NCI-H345 treated with DMSO at 0.1 percent for 48 hours (cell line): Measurements from ENCODE around the gene PLEKHA4.
"Not testable (repeated sequence)": the region's sequence is repeated elsewhere in the genome, so short reads cannot be mapped to it uniquely, and the experiment has no call there.

Experiments used
- DNase-seq: peaks from one replicate; lab custom pipeline; 2025; ENCODE audit not compliant: unreplicated experiment; lab: John Stamatoyannopoulos, UW

The PLEKHA4 gene

DNA sequence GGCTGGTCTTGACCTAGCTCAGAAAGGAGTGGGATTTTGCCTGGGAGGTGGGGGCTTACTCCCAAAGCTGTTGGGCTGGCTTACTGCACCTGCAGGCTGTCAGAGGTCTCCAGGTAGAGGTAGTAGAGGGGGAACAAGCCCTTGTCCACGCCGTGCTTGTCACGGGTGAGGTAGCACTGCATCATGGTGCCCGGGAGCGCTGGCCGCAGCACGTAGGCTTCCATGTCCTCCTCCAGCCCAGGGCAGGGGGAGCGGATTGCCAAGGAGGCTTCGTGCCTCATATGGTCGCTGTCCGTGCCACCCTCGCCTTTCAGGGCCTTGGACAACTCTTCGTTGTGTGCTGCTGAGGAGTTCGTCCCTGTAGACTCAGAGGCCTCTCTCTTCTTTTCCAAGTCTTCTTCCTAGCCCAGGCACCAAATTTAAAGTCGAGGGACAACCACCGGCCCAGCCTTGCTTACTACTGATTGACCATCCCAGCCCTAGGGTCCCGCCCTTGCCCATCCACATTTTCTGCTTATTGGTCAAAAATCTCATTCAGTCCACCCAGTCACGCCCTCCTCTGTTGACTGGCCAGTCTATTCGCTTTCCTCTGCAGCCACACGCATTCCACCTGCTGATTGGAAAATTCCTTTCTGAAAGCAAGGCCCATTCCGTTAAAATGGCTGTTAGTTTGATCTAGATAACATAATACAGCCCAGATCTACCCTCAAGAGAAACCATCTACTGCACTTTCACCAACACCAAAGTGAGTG lies 19.6 kb upstream of the PLEKHA4 start:
- no peak for DNase-seq

DNA sequence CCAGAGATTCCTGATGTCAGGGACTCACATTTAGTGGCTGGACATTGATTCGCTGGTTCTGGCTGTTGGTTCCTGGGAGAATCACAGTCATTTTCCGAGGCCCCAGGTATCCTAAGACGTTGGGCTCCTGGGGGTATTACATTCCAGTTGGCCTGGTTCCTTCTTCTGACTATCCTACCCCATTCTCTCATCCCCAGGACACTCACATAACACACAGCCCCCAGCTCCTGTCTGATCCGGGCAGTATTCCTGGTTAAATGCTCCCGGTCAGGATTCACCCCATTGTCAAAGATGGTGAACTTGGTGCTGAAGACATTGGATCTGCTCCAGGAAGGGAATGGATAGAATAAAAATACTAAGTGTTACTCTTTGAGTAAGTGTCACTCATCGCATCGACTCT lies 15.3 kb upstream of the PLEKHA4 start:
- no peak for DNase-seq

DNA sequence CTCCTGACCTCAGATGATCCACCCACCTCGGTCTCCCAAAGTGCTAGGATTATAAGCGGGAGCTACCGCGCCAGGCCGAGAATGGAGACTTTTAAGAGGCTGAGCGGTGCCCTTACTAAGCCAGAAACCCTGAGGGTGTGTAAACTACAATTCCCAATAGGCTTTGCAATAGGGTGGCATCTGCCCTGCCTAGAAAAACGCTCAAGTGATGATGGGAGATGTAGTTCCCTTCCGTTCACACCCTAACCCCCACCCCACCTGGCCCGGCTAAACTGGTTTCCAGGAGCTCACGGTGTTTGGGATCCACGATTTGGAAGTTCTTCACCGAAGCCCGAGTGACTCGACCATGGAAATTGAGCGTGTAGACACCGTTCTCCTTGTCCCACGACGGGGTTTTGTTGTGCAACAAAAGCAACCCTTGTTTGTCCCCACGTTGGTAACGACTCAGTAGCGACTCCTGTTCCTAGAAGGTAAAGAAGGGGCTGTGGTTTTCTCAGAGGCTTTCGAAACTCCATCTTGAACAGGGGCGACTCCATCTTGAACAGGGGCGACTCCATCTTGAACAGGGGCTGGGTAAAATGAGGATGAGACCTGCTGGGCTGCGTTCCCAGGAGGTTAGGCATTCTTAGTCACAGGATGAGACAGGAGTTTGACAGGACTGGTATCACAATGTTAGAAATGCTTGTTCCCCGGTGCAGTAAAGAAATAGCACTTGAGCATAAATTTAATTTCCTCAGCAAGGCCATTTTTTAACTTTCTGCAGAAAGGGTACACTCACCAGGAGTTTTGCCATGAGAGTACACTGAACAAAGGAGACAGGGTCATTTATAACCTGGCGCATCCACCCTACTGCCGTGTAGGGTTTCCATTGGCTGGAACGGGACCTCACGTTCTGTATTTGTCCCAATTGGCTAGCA lies 13.6 kb upstream of the PLEKHA4 start:
- no peak for DNase-seq

DNA sequence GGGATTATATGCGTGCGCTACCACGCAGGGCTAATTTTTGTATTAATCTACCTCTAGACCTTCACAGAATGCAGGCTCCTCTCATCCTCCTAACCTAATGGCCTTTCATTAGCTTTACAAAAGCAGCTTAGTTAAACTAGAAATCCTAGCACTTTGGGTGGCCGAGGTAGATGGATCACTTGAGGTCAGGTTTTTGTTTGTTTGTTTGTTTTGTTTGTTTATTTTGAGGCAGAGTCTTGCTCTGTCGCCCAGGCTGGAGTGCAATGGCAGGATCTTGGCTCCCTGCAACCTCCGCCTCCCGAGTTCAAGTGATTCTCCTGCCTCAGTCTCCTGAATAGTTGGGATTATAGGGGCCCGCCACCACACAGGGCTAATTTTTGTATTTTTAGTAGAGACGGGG lies 11.3 kb upstream of the PLEKHA4 start:
- DNase-seq, result not testable (repeated sequence)

DNA sequence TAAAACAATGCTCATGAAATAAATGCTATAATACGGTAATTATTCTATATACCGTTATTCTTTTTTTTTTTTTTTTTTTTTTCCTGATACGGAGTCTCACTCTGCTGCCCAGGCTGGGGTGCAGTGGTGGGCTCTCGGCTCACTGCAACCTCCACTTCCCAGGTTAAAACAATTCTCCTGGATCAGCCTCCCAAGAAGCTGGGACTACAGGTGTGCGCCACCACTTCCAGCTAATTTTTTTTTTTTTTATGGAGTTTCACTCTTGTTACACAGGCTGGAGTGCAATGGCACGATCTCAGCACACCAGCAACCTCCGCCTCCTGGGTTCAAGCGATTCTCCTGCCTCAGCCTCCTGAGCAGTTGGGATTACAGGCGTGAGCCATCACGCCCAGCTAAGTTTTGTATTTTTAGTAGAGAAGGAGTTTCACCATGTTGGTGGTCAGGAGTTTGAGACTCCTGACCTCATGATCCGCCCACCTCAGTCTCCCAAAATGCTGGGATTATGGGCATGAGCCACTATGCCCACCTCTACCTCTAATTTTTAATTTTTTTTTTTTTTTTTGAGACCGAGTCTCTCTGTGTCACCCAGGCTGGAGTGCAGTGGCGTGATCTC lies 10.7 kb upstream of the PLEKHA4 start:
- no peak for DNase-seq

DNA sequence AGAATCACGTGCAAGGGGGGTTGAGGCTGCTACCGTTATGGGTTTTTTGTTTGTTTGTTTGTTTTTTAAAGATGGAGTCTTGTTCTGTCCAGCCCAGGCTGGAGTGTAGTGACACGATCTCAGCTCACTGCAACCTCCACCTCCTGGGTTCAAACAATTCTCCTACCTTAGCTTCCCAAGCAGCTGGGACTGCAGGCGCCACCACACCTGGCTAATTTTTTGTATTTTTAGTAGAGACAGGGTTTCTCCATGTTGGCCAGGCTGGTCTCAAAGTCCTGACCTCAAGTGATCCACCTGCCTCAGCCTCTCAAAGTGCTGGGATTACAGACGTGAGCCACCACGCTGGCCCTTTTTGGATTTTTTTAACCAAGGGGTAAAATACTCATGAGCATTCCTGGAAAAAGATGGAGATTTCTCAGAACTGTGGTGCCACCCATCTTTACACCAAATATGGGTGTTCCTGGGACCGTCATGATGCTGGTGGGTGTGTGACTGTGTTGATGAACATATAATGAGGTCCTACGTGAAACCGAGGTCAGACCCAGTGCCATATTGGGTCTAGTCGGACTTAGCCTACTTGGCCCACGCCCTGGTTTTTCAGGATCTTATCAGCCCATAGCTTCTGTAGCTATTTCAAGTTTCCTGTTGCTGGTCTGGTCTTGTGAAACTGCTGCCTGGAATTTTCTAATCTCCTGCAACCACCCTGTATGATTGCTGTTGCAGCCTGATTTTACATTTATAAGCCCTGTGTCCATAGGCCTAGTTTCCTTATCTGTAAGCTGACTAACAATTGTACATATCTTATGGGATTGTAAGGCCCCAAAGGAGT lies 10.0 kb upstream of the PLEKHA4 start:
- DNase-seq, result no peak

- DNase-seq, result no peak
Measured at GRCh38 chr19:48877855-48878195, 9.4 kb upstream of the PLEKHA4 start.

GRCh38 chr19:48876043-48876981 lies 7.9 kb upstream of the PLEKHA4 start:
- DNase-seq, result not testable (repeated sequence)

DNA sequence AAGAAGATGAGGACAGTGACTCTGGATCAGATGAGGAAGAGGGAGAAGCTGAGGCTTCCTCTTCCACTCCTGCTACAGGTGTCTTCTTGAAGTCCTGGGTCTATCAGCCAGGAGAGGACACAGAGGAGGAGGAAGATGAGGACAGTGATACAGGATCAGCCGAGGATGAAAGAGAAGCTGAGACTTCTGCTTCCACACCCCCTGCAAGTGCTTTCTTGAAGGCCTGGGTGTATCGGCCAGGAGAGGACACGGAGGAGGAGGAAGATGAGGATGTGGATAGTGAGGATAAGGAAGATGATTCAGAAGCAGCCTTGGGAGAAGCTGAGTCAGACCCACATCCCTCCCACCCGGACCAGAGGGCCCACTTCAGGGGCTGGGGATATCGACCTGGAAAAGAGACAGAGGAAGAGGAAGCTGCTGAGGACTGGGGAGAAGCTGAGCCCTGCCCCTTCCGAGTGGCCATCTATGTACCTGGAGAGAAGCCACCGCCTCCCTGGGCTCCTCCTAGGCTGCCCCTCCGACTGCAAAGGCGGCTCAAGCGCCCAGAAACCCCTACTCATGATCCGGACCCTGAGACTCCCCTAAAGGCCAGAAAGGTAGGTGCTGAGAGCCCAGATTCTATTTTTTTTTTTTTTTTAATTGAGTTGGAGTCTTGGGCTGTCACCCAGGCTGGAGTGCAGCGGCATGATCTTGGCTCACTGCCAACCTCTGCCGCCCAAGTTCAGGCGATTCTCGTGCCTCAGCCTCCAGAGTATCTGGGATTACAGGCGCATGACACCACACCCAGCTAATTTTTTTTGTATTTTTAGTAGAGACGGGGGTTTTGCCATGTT lies 6.1 kb upstream of the PLEKHA4 start:
- no peak for DNase-seq

- DNase-seq, result no peak
Measured at GRCh38 chr19:48873476-48874302, 5.3 kb upstream of the PLEKHA4 start.

DNA sequence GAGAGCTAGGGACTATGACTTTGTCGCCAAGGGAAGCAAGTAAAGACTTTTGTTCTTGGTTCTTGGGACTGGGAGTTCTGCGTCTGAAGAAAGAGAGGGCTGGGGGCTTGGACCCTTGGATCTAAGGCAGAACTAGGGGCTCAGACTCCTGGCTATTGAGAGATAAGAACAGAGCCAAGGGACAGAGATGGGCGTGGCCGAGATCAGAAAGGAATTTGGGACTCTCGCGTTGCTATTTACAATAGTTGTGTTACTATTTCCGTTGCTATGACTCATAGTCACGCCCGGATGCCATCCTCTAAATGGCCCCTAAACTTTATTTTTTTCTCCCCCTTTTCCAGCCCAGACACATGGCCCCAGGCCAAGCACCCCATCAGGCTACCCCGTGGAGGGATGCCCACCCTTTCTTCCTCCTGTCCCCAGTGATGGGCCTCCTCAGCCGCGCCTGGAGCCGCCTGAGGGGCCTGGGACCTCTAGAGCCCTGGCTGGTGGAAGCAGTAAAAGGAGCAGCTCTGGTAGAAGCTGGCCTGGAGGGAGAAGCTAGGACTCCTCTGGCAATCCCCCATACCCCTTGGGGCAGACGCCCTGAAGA lies 4.6 kb upstream of the PLEKHA4 start:
- peak; percentile 14 for DNase-seq

DNA sequence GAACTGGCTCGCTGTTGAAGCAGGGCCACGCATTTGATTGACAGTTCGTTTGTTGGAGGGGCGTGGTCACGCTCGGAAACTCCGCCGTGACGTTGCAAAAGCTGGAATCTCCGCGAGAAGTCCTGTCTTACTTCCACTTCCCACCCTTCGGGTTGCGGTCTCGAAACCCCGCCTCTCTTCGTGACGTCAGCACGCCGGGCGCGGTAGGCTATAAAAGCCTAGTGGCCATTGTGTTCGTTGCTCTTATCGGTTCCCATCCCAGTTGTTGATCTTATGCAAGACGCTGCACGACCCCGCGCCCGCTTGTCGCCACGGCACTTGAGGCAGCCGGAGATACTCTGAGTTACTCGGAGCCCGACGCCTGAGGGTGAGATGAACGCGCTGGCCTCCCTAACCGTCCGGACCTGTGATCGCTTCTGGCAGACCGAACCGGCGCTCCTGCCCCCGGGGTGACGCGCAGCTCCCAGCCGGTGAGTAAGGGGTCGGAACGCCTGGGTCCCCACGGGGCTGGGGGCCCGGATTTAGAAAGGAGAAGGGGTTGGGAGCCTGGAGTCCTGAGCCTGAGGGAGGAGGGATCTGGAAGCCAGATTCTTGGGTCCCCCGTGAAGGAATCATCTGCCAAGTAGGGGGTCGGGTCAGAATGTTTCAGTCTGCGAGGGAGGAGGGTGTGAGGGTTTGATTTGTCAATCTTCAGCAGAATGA lies 3.9 kb upstream of the PLEKHA4 start, which contains the start of gene PPP1R15A:
Gene PPP1R15A, plus strand, starts transcription at position 240 of the 702 bp plus-strand sequence. CDS start 813 bp downstream, outside the sequence.
- DNase-seq, result peak; percentile 87

- not testable (repeated sequence) for DNase-seq
Measured at GRCh38 chr19:48871471-48872181, 3.2 kb upstream of the PLEKHA4 start.

GRCh38 chr19:48870048-48870447 lies 1.6 kb upstream of the PLEKHA4 start:
- DNase-seq, result no peak

- no peak for DNase-seq
Measured at GRCh38 chr19:48867746-48868113, 687 bp downstream of the PLEKHA4 start.

DNA sequence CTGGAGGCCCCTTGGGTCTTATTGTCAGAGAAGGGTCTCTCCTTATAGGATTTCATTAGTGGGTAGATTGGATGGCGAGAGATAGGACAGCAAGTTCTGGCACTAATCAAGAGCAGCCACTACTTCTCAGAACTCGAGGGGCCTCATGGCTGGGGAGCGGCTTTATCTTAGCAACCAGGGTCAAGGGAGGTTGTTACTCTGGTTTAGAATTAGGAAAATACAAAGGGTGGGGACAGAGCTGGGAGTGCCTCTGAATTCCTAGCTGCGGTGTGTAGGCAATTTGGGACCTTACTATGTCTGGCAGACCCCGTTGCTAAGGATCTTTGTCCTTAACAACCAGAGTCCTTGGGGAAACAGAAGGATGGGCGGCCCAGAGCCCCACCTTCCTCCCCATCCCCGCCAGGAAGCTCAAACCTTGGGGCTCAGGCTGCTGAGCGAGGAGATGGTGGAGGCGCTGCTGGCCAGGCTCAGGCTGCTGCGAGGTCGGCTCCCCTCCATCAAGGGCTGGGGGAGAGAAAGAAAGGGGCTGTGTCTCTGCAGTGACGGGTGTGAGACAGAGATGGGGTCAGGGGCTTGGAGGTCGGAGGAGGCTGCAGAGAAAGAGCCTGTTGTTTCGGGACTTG lies 1.2 kb downstream of the PLEKHA4 start:
- DNase-seq, result no peak
